Measurements from ENCODE around the gene TRNAU1AP.

- no peak for TF ChIP-seq CEBPZ (IDR thresholded peaks at IDR 0.05; ENCODE audit: low read depth, low read length)
- no peak for TF ChIP-seq POLR2A (IDR thresholded peaks at IDR 0.05; ENCODE audit: low read depth, low read length)
- TF ChIP-seq MXI1 (IDR thresholded peaks at IDR 0.05; ENCODE audit: low read depth, low read length) = no peak
- TF ChIP-seq SREBF2 (IDR thresholded peaks at IDR 0.05; ENCODE audit: low read length) = no peak
- no peak for TF ChIP-seq TCF12 (IDR thresholded peaks at IDR 0.05; ENCODE audit: low read depth, low read length)
- TF ChIP-seq IKZF1 (conservative IDR thresholded peaks at IDR 0.05) = no peak
- TF ChIP-seq REST (IDR thresholded peaks at IDR 0.05; ENCODE audit: low read depth, low read length) = no peak
- TF ChIP-seq ZNF274 (IDR thresholded peaks at IDR 0.05; ENCODE audit: insufficient read depth, insufficient read length) = no peak
- TF ChIP-seq ZBTB33 (IDR thresholded peaks at IDR 0.05) = no peak
- TF ChIP-seq RFX5 (IDR thresholded peaks at IDR 0.05; ENCODE audit: low read depth, low read length) = no peak
- no peak for TF ChIP-seq TAF1 (IDR thresholded peaks at IDR 0.05; ENCODE audit: borderline replicate concordance, low read depth, low read length)
These were observed 32.7 kb upstream of the TRNAU1AP start for GRCh38 chr1:28519946-28520725.

Measured in GM12878 (cell line).